Dedifferentiated amniotic fluid mesenchymal stem cell (primary cell): ENCODE results near the gene ZNF200.
"Not testable (repeated sequence)": the region's sequence is repeated elsewhere in the genome, so short reads cannot be mapped to it uniquely, and the experiment has no call there.

Source experiments
- DNase-seq: peaks from one replicate; pipeline ENCODE4 v3.0.0-alpha.2; 2016; ENCODE audit errors: extremely low spot score

Gene ZNF200

GRCh38 chr16:3254309-3254708 lies 19.4 kb upstream of the ZNF200 start:
- DNase-seq = no peak

DNA sequence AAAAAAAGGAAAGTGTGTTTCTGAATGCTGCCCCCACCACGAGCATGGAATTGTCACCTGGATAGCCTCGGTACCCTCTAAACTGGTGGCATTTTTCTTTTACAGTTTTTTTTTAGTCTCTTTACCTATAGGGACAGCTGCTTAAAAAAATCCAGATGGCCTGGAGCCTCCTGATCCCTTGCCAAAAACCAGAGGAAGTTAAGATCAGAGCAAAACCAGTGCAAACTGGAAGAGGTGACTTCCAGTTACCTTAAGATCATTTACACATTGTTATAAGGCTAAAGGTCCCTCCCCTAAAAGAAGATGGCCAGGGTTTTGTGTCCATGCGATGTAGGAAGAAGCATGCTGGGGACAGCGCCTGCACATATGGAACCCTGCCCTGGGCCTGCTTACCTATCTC lies 18.0 kb upstream of the ZNF200 start:
- DNase-seq = no peak

DNA sequence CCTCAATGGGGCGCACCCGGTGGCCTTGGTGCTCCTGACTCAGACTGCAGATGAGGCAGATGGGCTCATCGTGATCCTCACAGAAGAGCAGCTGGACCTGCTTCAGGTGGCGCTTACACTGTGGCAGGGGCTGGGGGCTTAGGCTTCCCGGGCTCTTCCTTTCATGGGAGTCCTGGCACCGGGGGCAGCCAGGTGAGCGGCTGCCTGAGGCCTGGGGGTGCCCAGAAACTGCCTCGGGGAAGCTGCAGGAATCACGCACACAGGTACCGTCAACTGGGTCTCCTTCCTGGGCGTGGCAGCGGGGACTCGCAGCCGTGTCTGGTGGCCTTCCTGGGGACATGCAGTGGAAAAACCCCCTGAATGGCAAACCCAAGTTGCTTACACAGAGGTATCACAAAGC lies 14.5 kb upstream of the ZNF200 start:
- no peak for DNase-seq

DNA sequence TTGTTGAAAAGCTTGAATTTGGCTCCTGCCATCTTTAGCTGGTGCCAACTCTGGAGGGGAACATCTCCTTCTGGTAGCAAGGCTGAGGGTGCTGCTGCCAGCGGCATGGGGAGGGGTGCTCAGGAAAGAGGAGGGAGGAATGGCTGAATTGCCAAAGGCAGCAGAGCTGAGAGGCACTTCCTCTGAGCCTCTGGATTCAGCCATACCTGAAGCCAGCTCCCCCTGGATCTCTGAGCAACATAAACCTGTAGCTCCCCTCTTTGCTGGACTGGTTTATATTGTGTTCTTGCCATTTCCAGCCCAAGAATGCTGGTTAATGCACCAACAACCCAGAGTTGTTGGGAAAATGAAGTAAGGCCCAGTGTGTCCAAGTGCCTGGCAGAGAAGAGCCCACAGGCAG lies 14.1 kb upstream of the ZNF200 start:
- no peak for DNase-seq

- DNase-seq = no peak
Measured at GRCh38 chr16:3248596-3248995, 13.6 kb upstream of the ZNF200 start.

DNA sequence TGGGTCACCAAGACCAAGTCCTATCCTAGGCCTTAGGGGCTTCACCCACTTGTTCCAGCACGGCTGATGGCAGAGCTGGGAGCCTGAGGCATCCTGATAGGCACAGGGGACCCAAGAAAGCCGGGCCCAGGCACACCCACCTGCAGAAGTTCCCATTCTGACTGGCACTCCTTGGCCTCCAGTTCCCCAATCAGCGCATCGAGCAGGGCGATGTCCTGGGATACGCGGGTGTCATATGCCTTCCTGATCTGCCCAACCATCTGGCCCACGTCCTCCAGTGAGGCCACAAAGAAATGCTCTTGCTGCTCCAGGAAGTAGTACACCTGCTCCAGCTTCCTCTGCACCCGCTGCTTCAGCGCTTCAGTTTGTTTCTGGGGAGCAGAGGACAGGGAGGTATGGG lies 11.9 kb upstream of the ZNF200 start:
- no peak for DNase-seq

DNA sequence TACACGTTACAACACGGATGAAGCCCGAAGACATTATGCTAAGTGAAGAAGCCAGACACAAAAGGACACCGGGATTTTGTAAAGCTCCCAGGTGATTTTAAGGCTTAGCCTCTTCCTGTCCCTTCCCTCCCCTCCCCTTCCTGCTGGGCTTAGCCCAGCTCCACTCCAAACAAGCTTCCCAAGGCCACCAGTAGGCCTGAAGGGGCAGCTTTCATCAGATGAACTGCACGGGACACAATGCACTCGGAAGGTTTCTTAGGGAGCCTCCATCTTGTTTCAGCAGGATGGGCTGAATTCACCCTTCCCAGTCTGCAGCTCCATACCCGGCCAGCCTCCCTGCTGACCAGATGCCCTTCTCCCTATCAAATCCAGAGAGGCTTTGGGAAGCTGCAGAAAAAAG lies 11.0 kb upstream of the ZNF200 start:
- no peak for DNase-seq

GRCh38 chr16:3243882-3244281 lies 8.9 kb upstream of the ZNF200 start:
- no peak for DNase-seq

DNA sequence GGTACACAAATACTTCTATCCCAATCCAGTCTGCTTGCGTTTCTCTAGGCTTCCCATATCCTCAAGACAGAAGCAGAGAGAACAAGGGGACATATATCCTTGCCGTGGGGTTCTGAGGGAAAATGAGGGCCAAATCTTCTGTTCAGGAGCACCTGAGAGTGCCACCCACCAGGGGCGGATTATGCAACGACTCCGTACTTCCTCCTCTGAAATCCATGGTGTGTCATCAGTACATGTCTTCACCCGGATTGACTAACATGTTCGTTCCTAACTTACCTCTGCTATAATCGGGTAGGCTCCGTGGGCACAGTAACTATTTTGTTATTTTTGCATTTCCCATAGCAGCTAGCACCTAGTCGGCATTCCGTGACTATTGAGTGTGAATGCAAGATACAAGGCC lies 7.8 kb upstream of the ZNF200 start:
- no peak for DNase-seq

DNA sequence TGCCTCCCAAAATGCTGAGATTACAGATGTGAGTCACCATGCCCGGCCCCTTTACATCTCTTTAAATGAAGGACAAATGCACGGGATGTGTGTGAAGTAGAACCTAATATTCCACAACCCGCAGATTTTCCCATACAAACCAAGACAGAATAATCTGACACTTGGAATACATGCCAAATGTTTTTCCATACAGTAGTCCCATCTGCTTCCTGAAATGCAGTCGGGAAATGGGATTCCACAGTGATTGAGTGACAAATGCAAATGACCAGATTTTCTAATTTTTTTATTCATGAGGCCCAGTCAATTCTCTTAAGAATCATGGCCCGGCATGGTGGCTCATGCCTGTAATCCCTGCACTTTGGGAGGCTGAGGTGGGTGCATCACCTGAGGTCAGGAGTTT lies 6.8 kb upstream of the ZNF200 start:
- DNase-seq = no peak

DNA sequence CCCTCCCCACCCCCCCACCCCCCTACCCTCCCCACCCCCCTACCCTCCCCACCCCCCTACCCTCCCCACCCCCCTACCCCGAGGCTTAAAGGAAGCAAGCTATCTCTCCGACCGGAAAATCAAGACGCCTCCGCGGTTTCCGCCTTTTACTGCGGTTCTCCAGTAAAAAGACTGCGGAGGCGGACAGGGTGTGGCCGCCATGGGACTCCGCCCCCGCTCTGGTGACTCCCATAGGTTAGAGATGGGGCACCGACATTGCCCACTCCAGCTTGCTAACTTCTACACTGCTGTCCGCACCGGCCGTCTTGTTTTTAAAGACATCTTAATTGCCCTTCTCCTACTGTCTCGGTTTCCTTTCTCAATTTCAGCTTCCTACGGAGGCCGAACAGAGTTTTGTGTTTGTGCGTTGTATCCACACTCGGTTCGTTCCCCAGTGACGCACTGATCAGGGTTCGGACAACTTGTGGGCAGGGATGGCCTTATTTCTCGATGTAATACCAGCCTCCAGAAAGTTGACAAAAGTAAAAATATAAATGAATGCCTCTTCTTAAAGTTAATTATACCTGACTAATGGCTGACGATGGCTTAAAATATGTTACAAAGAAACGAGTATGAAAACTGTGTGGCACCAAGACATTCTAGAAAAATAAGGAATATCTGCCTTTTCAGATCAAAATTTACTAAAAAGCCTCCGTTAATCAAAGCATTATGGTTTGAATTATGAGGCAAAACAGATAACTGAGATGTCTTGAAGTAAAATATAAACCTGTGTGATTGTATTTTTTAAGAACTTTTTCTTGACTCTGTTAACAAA lies 1.1 kb upstream of the ZNF200 start:
- DNase-seq = no peak

- no peak for DNase-seq
Measured at GRCh38 chr16:3234543-3234856, 458 bp downstream of the ZNF200 start.

DNA sequence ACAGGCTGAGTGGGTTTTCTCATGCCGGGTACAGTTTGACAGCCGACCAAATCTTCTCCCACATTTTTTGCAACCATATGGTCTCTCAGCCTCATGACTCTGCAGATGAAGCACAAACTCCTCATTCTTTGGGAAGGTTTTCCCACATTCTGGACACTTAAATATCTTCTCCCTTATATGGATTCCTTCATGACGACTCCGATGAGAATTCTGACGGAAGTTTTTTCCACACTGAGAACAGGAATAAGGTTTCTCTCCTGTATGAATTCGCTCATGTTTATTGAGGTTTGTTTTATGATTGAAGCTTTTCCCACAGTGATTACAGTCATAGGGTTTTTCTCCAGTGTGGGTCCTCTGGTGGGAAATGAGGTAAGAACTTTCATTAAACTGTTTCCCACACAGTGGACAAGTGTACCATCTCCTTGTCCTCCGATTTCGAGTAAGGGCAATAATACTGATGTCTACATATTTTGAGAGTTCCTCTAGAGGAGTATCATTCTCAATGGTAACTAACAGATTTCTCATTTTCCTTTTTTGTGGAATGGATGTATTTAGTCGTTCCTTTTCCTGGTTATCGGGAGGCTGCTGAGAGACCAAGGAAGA lies 10.9 kb downstream of the ZNF200 start:
- DNase-seq = no peak

DNA sequence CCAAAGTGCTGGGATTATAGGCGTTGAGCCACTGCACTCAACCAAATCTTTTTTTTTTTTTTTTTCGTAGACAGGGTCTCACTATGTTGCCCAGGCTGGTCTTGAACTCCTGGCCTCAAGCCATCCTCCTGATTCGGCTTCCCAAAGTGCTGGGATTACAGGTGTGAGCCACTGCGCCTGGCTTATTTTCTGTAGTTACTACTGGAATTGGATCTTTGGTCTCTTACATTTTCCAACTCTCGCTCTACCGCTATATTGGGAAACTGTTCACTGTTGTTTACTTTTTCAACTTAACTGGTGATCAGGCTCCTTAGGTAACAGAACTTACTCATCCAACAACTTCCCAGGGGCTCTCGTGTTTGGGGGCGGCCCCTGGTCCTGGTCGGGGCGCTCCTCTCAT lies 14.1 kb downstream of the ZNF200 start:
- no peak for DNase-seq

GRCh38 chr16:3216263-3216640 lies 18.7 kb downstream of the ZNF200 start:
- DNase-seq = no peak

DNA sequence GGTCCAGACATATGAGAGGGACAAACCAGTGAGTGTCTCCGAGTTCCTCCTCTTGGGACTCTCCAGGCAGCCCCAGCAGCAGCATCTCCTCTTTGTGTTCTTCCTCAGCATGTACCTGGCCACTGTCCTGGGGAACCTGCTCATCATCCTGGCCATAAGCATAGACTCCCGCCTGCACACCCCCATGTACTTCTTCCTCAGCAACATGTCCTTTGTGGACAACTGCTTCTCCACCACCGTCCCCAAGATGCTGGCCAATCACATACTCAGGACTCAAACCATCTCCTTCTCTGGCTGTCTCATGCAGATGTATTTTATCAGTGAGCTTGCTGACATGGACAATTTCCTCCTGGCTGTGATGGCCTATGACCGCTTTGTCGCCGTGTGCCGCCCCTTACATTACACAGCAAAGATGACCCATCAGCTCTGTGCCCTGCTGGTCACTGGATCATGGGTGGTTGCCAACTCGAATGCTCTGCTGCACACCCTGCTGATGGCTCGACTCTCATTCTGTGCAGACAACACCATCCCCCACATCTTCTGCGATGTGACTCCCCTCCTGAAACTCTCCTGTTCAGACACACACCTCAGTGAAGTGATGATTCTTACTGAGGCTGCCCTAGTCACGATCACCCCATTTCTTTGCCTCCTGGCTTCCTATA lies 19.2 kb downstream of the ZNF200 start:
- no peak for DNase-seq

- DNase-seq = no peak
Measured at GRCh38 chr16:3214904-3215600, 19.9 kb downstream of the ZNF200 start.

DNA sequence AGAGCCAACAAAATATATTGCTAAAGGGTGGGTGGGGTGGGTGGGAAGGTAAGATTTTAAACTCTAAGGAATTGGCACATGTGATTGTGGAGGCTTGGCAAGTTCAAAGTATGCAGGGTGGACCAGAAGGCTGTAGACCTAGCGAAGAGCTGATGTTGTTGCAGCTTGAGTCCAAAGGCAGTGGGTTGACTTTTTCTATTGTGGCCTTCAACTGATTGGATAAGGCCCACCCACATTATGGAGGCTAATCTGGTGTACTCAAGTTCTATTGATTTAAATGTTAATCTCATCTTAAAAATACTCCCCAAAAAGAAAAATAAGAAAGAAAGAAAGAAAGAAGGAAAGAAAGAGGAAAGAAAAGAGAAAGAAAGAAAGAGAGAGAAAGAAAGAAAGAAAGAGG lies 22.4 kb downstream of the ZNF200 start:
- DNase-seq = no peak

DNA sequence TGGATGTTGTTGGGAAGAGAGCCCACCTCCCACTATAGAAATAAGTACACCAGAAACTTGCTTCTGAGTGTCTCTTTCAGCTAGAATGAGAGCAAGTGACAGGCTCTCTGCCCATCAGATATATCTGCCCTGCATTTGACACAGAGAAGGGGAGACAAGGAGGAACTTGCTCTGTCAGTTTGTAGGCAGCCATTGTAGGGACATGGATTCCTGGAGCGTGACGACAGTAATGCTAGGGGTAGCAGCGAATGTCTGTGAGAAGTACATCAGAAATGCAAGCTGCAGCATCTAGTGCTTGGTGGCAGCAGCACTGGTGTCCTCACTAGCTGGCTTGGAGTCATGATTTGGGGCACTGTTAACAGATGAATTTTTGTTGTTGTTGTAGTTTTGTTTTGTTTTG lies 23.0 kb downstream of the ZNF200 start:
- DNase-seq = no peak

GRCh38 chr16:3207086-3207953 lies 27.6 kb downstream of the ZNF200 start:
- DNase-seq = no peak

DNA sequence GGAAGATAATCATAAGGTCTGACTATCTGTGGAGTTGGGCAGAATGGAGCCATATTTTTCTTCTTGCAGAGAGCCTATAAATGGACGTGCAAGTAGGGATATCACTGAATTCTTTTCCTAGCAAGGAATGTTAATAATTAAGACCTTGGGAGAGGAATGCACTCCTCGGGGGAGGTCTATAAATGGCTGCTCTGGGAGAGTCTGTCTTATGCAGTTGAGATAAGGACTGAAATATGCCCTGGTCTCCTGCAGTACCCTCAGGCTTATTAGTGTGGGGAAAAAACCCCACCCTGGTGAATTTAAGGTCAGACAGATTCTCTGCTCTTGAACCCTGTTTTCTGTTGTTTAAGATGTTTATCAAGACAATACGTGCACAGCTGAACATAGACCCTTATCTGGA lies 29.0 kb downstream of the ZNF200 start:
- not testable (repeated sequence) for DNase-seq
